Measurements from ENCODE around the gene PTPRCAP.

PTPRCAP gene

DNA sequence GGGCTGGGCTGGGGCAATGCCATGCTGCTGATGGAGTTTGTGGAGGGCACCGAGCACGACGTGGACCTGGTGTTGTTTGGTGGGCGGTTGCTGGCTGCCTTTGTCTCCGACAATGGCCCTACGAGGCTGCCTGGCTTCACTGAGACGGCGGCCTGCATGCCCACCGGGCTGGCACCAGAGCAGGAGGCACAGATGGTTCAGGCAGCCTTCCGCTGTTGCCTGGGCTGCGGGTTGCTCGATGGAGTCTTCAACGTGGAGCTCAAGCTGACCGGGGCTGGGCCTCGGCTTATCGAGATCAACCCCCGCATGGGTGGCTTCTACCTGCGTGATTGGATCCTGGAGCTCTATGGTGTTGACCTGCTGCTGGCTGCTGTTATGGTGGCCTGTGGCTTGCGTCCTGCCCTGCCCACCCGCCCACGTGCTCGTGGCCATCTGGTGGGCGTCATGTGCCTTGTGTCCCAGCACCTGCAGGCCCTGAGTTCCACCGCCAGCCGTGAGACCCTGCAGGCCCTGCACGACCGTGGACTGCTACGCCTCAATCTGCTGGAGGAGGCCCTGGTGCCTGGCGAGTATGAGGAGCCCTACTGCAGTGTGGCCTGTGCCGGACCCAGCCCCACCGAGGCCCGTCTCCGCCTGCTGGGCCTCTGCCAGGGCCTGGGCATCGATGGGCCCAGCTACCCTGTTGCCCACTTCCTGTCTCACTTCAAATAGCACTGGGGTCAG is 13.4 kb downstream of the PTPRCAP start:
- TF ChIP-seq, protein P1, sequence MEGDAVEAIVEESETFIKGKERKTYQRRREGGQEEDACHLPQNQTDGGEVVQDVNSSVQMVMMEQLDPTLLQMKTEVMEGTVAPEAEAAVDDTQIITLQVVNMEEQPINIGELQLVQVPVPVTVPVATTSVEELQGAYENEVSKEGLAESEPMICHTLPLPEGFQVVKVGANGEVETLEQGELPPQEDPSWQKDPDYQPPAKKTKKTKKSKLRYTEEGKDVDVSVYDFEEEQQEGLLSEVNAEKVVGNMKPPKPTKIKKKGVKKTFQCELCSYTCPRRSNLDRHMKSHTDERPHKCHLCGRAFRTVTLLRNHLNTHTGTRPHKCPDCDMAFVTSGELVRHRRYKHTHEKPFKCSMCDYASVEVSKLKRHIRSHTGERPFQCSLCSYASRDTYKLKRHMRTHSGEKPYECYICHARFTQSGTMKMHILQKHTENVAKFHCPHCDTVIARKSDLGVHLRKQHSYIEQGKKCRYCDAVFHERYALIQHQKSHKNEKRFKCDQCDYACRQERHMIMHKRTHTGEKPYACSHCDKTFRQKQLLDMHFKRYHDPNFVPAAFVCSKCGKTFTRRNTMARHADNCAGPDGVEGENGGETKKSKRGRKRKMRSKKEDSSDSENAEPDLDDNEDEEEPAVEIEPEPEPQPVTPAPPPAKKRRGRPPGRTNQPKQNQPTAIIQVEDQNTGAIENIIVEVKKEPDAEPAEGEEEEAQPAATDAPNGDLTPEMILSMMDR (IDR thresholded peaks at IDR 0.05; ENCODE audit: low read depth, low read length): no peak
- no peak overlapping the region for H3K4me3 ChIP-seq (ENCODE audit: low read depth, low read length)

DNA sequence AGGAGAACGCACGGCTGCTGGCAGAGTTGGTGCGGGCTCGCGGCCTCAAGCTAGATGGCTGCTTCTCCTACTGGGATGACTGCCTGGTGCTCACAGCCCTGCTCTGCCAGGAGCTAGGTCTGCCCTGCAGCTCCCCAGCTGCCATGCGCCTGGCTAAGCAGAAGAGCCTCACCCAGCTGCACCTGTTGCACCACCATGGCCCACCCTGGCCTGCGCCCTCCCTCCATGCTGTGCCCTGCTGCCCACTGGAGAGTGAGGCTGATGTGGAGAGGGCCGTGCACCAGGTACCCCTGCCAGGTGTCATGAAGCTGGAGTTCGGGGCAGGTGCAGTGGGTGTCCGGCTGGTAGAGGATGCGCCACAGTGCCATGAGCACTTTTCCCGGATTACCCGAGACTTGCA is 14.0 kb downstream of the PTPRCAP start:
- H3K4me3 ChIP-seq (ENCODE audit: low read depth, low read length): no peak overlapping the region
- TF ChIP-seq, protein P1 (IDR thresholded peaks at IDR 0.05; ENCODE audit: low read depth, low read length): no peak

DNA sequence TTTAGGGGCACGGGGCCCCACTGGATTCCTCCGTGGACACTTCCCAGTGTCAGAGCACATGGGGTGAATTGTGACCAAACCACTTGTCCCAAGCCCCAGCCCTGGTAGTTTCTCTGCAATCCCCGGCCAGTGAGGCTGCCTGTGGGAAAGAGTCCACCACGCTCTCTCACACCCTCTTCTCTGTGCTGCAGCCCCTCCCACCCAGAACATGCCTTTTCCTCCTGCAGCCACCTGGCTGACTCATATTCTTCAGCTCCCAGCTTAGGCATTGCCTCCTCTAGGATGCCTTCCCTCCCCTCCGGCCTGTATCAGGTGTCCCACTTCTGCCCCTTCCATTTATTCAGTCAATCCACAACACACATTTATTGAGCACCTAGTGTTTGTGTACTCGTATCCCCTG is 14.6 kb downstream of the PTPRCAP start:
- TF ChIP-seq, protein P1 (IDR thresholded peaks at IDR 0.05; ENCODE audit: low read depth, low read length): no peak
- no peak overlapping the region for H3K4me3 ChIP-seq (ENCODE audit: low read depth, low read length)

DNA sequence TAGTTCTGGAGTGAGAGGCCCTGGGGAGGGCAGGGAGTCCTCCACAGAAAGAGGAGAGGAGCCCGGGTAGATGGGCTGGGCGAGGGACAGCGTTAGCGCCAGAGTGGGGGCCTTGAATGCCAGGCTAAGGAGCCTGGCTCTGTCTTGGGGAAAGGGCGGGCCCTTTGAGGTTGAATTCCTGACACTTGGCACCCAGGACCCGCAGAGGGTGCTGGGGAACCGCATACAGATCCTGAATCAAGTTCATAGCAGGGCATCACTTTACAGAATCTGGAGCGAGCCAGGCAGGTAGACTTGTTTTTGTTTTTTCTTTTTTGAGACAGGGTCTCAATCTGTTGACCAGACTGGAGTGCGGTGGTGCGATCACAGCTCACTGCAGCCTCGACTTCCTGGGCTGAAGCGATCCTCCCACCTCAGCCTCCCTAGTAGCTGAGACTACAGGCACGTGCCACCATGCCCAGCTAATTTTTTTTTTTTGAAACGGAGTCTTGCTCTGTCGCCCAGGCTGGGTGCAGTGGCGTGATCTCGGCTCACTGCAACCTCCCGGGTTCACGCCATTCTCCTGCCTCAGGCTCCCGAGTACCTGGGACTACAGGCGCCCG is 16.0 kb downstream of the PTPRCAP start:
- TF ChIP-seq, protein P1 (IDR thresholded peaks at IDR 0.05; ENCODE audit: low read depth, low read length): no peak
- 0 out of 2 replicates have a peak overlapping the region, but pooled peaks have one; percentile 22 for H3K4me3 ChIP-seq (ENCODE audit: low read depth, low read length)

DNA sequence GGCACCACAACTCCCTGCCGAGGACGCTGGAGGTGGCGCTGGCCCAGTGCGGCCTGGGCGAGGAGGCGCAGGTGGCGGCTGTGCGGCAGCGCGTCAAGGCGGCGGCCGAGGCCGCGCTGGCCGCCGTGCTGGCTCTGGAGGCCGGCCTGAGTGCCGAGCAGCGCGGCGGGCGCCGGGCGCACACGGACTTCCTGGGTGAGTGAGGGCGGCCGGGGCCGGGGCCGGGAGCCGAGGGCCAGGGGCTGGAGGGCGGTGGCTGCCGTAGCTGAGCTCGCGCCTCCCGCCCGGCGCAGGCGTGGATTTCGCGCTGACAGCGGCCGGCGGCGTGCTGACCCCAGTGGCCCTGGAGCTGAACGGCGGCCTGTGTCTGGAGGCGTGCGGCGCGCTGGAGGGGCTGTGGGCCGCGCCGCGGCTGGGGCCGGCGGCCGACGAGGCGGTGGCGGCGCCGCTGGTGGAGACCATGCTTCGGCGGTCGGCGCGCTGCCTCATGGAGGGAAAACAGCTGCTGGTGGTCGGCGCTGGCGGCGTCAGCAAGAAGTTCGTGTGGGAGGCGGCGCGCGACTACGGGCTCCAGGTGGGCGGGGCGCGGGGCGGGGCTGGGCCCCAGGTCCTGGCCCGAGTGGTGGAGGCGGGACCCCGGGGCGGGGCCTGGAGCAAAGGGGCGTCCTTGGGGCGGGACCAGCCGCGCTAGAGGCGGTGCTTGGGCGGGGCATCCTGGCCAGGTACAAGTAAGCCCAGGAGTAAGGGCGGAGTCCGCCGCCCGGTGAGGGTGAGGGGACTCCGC is 16.6 kb downstream of the PTPRCAP start:
- TF ChIP-seq, protein P1 (IDR thresholded peaks at IDR 0.05; ENCODE audit: low read depth, low read length): no peak
- peak overlapping the region; percentile 43 for H3K4me3 ChIP-seq (ENCODE audit: low read depth, low read length)

DNA sequence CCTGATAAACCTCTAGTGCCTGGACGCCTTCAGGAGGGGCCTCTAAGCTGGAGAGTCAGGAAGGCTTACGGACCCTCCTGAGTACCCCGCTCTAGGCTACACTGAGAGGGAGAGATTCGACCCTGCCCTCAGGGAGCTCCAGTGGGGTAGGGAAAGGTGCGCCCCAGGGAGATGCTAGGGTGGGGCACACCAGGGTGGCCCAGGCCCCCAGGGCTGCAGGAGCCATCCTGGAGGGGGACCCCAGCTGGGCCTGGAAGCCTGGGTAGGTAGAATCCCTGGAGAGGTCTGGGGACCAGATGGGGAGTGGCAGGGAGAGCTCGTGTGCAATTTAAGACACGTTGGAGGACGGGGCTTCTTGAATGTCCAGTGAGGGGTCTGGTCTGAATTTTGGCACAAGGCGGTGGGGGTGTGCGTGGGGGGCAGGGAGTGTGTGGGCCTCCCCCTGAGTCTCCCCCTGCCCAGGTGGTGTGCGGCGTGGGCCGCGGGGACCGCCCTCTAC is 17.3 kb downstream of the PTPRCAP start:
- TF ChIP-seq, protein P1 (IDR thresholded peaks at IDR 0.05; ENCODE audit: low read depth, low read length): no peak
- H3K4me3 ChIP-seq (ENCODE audit: low read depth, low read length): peak overlapping the region; percentile 43
